GM19239 (cell line): Measurements from ENCODE around the gene NARS2.
"Not testable (repeated sequence)": the region's sequence is repeated elsewhere in the genome, so short reads cannot be mapped to it uniquely, and the experiment has no call there.

Source experiments
- DNase-seq: peaks from one replicate; pipeline ENCODE4 v3.0.0; 2011; ENCODE audit warnings: low spot score; ENCODE audit not compliant: insufficient read length
- FAIRE-seq: peaks from 2 replicates; lab custom pipeline; 2011; peaks lifted over from hg19 to GRCh38; lab: Jason Lieb, UNC

The NARS2 gene

DNA sequence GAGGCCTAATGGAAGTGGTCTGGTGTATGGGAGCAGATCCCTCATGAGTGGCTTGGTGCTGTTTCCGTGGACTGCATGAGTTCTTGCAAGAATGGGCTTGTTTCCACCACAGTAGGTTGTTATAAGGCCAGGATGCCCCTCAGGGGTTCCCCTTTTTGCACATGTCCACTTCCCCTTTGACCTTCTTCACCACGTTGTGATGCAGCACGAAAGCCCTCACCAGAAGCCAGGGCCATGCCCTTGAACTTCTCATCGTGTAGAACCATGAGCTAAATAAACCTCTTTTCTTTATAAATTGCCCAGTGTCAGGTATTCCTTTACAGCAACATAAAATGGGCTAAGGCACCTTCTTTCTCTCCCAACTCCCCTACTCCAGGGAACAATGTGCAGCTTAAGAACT is 2.8 kb upstream of the NARS2 start:
- DNase-seq (no peak), FAIRE-seq (no peak)

DNA sequence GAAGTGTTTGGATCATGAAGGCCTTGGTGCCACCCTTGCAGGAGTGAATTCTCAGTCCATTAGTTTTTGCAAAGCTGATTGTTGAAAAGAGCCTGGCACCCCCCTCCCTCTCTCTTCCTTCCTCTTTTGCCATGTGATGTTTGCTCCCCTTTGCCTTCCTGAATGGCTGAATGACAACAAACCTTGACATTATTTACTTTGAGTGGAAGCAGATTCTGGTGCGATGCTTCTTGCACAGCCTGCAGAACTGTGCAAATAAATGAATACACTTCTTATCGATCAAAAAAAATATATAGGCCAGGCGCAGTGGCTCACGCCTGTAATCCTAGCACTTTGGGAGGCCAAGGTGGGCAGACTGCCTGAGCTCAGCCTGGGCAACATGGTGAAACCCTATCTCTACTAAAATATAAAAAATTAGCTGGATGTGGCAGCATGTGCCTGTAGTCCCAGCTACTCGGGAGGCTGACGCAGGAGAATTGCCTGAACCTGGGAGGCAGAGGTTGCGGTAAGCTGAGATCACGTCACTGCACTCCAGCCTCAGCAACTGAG is 2.0 kb upstream of the NARS2 start:
- DNase-seq (no peak), FAIRE-seq (no peak)

- no peak for FAIRE-seq
- no peak for DNase-seq
These were observed 814 bp upstream of the NARS2 start for GRCh38 chr11:78575478-78575877.

GRCh38 chr11:78573681-78574080 is 983 bp downstream of the NARS2 start:
- FAIRE-seq: no peak
- DNase-seq: no peak

GRCh38 chr11:78573271-78573670 is 1.4 kb downstream of the NARS2 start:
- FAIRE-seq: no peak
- DNase-seq: no peak

GRCh38 chr11:78572394-78572793 is 2.3 kb downstream of the NARS2 start:
- DNase-seq: no peak
- FAIRE-seq: no peak

- no peak for DNase-seq
- no peak for FAIRE-seq
These were observed 4.6 kb downstream of the NARS2 start for GRCh38 chr11:78570031-78570430.

DNA sequence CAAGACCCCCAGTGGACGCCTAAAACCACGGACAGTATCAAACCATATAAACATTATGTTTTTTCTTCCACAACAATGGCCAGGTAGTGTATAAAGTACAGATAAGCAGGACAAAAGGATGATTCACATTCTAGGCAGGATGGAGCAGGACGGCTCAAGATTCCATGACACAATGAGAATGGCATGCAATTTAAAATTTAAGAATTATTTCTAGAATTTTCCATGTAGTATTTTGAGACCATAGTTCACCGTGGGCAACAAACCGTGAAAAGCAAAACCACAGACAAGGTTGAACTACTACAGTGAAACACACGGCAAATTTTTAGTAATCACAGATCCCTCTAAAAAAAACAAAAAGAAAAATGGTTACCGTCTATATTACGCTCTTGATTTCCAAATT is 7.5 kb downstream of the NARS2 start:
- FAIRE-seq (peak; percentile 11), DNase-seq (no peak)

DNA sequence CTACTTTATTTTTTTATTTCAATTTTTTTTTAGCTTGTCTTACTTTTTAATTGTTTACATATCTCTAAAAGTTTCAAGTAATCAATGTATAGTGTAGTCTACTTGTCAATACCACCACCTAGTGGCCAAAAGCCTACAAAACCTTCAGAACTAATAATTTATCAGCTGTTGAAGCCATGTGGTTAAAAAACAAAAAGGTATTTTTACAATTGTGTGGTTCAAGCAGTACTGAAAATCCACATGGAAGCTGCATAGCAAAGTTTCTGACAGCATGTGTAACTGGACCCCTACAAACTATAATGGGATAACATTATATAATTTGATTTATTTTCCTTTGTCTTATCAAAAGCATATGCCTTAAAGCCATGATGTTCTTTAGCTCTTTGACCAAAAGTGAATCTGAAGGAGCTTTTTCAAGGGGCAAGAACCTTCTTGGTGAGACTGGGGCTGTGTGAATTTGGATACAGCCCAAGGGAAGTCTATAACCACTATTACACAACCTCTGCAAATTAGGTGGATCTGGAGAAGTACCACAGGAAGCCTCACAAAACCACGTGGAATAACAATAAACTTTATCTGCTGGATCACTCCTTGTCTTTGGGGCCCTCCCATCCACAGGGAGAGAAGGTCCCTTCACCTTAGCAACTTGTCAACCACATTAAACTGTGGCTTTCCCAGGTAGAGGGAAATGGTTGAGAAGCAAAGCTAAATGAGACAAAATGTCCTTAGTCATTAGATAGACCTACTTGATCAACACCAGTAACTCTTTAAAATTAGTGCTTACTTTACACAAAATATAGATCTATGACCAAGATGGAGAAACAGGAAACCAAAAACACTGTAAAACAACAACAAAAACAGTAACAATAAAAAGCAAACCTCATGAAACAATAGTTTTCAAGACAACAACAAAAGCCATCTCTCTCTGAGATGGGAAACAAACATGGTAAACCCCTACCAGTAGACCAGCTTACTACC is 9.9 kb downstream of the NARS2 start:
- FAIRE-seq (peak; percentile 91), DNase-seq (no peak)

DNA sequence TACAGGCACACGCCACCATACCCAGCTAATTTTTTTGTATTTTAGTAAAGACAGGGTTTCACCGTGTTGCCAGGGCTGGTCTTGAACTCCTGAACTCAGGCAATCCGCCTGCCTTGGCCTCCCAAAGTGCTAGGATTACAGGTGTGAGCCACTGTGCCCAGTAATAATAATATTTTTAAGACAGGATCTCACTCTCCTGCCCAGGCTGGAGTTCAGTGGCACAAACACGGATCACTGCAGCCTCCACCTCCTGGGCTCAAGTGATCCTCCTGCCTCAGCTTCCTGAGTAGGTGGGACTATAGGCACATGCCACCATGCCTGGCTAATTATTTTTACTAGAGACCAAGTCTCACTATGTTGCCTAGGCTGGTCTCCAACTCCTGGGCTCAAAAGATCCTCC is 10.6 kb downstream of the NARS2 start:
- not testable (repeated sequence) for FAIRE-seq, DNase-seq

GRCh38 chr11:78563090-78563489 is 11.6 kb downstream of the NARS2 start:
- FAIRE-seq, DNase-seq: not testable (repeated sequence)

GRCh38 chr11:78562398-78562797 is 12.3 kb downstream of the NARS2 start:
- FAIRE-seq (peak; percentile 21), DNase-seq (no peak)

- DNase-seq (no peak), FAIRE-seq (peak; percentile 60)
These were observed 13.7 kb downstream of the NARS2 start for GRCh38 chr11:78560826-78561484.

DNA sequence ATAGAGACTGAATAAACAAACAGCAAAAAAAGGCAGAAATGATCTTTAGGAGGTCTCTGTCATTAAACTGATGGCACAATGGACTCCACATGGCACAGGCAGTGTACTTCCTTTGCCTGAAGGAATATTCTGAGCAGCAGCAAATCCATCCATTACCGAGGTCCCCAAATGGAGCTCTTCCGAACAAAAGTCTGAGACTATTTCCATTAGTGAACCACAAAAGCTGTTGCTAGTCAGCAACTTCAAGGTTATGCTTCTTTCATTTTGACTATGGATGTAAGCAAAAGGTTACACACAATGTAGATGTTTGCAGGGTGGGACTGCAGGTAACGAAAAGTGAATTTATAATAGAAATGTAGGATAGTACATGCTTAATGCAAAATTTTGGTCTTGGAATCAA is 14.5 kb downstream of the NARS2 start:
- FAIRE-seq (peak; percentile 86), DNase-seq (no peak)

DNA sequence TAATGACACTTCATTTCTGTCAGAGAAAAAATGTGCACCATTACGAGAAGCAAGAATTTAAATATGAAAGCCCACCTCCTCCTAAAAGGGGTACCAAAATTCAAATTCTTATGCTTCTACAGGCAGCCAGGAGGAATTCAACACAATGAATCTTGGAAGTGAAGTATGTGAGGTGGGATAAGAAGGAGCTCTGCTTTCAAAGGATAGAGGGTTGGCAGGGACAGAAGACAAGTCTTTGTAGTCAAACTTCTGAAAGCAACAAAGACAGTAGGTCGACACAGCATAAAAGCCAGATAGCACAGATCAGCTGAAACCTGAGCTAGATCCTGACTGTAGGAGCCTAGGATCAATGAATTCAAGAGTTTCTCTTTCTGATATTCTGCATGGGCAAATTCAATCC is 17.4 kb downstream of the NARS2 start:
- FAIRE-seq (no peak), DNase-seq (no peak)

GRCh38 chr11:78555592-78555991 is 19.1 kb downstream of the NARS2 start:
- no peak for FAIRE-seq
- no peak for DNase-seq

- no peak for FAIRE-seq
- DNase-seq: no peak
These were observed 21.8 kb downstream of the NARS2 start for GRCh38 chr11:78552881-78553280.

- FAIRE-seq, DNase-seq: not testable (repeated sequence)
These were observed 22.5 kb downstream of the NARS2 start for GRCh38 chr11:78552139-78552538.

GRCh38 chr11:78551066-78551465 is 23.6 kb downstream of the NARS2 start:
- DNase-seq: no peak
- FAIRE-seq: no peak

- FAIRE-seq: no peak
- no peak for DNase-seq
These were observed 24.8 kb downstream of the NARS2 start for GRCh38 chr11:78549624-78550409.
